GM06990 (cell line): ENCODE results near the gene MCCC1.

Experiments used
- DNase-seq: peaks from one replicate; pipeline ENCODE4 v3.0.0-alpha.2; 2011; ENCODE audit not compliant: insufficient read length; ENCODE audit errors: extremely low read depth
- H3K27me3 ChIP-seq: replicated peaks from 2 replicates; pipeline ENCODE4 v1.6.0; 2011; ENCODE audit warnings: low read length; ENCODE audit not compliant: control insufficient read depth, insufficient read depth
- H3K36me3 ChIP-seq: 2 replicates; pipeline ENCODE4 v1.5.1; 2011; ENCODE audit warnings: low read length; ENCODE audit not compliant: control insufficient read depth, insufficient read depth
- H3K4me3 ChIP-seq: replicated peaks from 2 replicates; pipeline ENCODE4 v1.5.1; 2011; ENCODE audit warnings: low read depth, mild to moderate bottlenecking, control low read depth, low read length
- TF ChIP-seq, protein P1 (sequence below): IDR thresholded peaks from 2 replicates; pipeline ENCODE4 v1.5.1; 2011; ENCODE audit warnings: low read length, control low read depth, mild to moderate bottlenecking, inconsistent platforms; ENCODE audit not compliant: insufficient read depth, poor library complexity, severe bottlenecking

Gene MCCC1

DNA sequence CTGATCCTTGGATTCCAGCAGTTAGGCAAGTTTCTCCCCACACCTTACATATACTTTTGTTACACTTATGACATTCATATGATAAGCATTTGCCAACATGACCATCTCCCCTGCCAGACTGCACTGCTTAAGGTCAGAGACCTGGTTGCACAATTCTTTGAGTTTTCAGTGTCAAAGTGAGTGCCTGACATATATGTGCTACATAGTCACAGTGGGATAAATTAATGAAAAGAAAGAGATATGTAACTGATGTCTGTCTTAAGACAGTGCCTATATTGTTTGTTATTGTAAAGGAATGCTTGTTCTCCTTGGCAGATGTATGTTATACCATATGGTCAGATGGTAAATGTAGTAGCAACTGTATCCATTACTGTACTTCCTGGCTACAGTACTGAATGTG lies 115.4 kb downstream of the MCCC1 start:
- DNase-seq = no peak
- Histone ChIP-seq H3K36me3 (no peaks in the 10 kb centered on the region), H3K4me3 (no peak overlapping the region), H3K27me3 (no peaks in the 10 kb centered on the region)
- TF ChIP-seq, protein P1, sequence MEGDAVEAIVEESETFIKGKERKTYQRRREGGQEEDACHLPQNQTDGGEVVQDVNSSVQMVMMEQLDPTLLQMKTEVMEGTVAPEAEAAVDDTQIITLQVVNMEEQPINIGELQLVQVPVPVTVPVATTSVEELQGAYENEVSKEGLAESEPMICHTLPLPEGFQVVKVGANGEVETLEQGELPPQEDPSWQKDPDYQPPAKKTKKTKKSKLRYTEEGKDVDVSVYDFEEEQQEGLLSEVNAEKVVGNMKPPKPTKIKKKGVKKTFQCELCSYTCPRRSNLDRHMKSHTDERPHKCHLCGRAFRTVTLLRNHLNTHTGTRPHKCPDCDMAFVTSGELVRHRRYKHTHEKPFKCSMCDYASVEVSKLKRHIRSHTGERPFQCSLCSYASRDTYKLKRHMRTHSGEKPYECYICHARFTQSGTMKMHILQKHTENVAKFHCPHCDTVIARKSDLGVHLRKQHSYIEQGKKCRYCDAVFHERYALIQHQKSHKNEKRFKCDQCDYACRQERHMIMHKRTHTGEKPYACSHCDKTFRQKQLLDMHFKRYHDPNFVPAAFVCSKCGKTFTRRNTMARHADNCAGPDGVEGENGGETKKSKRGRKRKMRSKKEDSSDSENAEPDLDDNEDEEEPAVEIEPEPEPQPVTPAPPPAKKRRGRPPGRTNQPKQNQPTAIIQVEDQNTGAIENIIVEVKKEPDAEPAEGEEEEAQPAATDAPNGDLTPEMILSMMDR = no peak

DNA sequence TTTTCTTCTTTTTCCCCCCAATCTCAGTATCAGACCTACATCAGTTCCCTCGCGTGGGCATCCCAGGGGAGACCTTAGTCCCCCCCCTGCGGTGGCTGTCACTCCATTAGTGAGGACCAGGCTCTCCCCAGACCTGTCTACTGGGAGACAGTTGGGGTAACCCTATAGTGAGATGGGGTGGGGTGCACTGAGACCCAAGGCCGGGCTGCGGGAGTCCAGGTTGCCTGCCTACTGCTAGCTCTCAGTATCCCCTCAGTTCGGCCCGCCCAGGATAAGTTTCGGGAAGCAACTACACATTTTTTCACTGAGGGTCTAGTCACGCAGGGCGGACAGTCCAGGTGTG lies 118.3 kb downstream of the MCCC1 start:
- TF ChIP-seq, protein P1 = no peak
- Histone ChIP-seq H3K4me3 (peak overlapping the region; percentile 80), H3K36me3 (no peaks in the 10 kb centered on the region), H3K27me3 (no peaks in the 10 kb centered on the region)
- DNase-seq = no peak

DNA sequence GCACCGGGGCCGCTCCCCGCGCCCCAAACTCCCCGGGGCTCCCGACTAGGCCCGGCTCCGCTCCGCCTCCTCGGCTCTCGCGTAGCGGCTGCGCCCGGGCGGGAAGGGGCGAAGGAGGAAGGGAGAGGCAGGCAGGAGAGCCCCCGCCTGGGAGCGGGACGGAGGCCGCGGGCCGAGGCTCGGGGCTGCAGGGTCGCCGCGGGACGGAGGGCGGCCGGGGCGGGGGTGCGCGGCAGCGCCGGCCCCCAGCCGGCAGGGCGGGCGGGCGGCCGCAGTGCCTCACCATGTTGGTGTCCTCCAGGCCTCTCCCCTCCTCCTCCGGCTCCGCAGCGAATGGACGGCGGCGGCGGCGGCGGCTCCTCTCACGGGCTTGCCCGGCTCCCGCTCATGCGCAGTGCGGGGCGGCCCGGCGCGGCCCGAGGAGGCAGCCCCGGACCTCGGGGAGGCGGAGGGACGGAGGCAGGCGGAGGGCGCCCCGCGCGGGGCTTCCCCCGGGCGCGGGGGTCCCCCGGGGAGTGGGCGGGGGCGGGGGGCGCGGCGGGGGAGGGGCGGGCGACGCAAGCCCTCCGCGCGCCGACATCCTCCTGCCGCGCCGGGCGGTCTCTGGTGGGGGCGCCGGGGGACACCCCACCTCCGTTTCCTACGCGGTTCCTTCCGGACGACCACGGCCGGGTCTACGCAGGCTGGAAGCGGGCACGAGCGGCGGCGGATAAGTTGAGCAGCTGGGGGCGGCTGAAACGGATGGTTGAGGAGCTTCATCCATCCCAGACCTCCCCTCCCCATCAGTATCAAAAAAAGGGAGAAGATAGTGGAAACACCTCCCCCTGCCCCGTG lies 118.9 kb downstream of the MCCC1 start, which contains the start of gene DCUN1D1:
TSS of gene DCUN1D1 (minus strand) at position 335 of the 834 bp plus-strand sequence. CDS start at position 286, 49 bp downstream.
- TF ChIP-seq, protein P1 = no peak
- DNase-seq = peak; percentile 88
- H3K27me3 ChIP-seq = no peaks in the 10 kb centered on the region
- peak within 1 kb of the TSS; percentile 80 for H3K4me3 ChIP-seq
- no peaks in the 10 kb centered on the region for H3K36me3 ChIP-seq

DNA sequence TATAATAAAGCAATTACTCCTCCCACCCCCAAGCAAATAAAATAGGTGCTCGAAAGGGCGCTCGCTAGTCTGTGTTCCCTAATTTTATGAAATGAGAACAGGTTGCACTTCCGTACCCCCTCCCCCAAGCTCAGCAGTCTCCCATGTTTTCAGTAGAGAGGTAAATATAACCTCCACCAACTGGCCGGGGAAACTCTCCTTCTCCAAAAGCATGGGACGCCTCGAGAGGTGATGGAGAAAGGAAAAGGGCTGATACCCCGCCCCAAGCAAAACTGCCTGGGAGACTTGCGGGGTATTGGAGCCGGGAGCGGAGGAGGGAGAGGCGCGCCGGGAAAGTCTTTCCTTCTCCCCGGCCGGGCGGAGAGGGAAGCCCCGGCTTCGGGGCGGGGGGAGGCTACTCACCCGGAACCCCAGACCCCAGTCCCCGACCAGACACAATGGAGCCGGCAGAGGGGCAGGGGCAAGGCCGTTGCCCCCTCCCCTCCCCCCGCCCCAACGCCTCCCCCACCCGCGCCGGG lies 119.6 kb downstream of the MCCC1 start:
- no peaks in the 10 kb centered on the region for H3K36me3 ChIP-seq
- DNase-seq = peak; percentile 20
- no peaks in the 10 kb centered on the region for H3K27me3 ChIP-seq
- peak overlapping the region; percentile 80 for H3K4me3 ChIP-seq
- TF ChIP-seq, protein P1 = no peak

DNA sequence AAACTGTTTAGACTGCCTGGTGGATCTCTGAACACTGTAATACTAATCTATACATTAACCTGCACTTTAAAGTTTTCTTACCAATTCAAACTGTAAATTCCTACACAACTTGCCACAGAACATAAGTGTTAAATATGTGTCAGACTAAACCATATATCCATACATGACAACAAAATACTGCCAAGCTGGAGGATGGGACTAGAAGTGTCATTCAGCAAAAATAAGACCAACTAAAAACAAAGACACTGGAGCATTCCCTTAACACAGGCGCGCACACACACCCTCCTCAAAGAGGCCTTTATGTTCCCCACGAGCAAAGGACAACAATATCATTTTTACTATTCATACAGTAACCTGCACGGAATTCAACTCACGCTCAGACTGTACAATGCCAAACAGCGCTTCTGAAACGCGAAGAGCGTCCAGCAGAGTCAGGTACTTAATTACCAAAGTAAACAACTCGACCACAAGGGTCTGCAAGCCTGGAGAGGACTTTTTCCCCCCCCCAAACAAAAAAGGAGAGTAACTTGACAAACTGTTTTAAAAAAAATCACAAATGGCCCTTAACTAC lies 120.1 kb downstream of the MCCC1 start:
- TF ChIP-seq, protein P1 = no peak
- Histone ChIP-seq H3K36me3 (no peaks in the 10 kb centered on the region), H3K4me3 (peak overlapping the region; percentile 80), H3K27me3 (no peaks in the 10 kb centered on the region)
- DNase-seq = no peak
